Adipocyte (in vitro differentiated cells): ENCODE results near the gene ERICH4.
A peak's percentile ranks its signal among the peaks of the same experiment; 100 is the strongest.
"Not testable (repeated sequence)": the region's sequence is repeated elsewhere in the genome, so short reads cannot be mapped to it uniquely, and the experiment has no call there.

Experiments used
- DNase-seq: peaks from one replicate; pipeline ENCODE4 v3.0.0-alpha.2; 2015; ENCODE audit warnings: low read depth
- H3K27me3 ChIP-seq: replicated peaks from 2 replicates; pipeline ENCODE4 v1.7.0; 2013; ENCODE audit warnings: mild to moderate bottlenecking, low read length, moderate library complexity; ENCODE audit not compliant: control insufficient read depth, insufficient read depth
- H3K36me3 ChIP-seq: 2 replicates; pipeline ENCODE4 v1.7.0; 2013; ENCODE audit warnings: low read length, mild to moderate bottlenecking, moderate library complexity; ENCODE audit not compliant: control insufficient read depth, insufficient read depth, severe bottlenecking
- H3K4me1 ChIP-seq: 2 replicates; pipeline ENCODE4 v1.7.0; 2013; ENCODE audit warnings: mild to moderate bottlenecking, low read length, moderate library complexity; ENCODE audit not compliant: control insufficient read depth, insufficient read depth
- H3K4me3 ChIP-seq: 2 replicates; pipeline ENCODE4 v1.7.0; 2013; ENCODE audit warnings: mild to moderate bottlenecking, low read length, moderate library complexity
- H3K9ac ChIP-seq: 2 replicates; pipeline ENCODE4 v1.7.0; 2013; ENCODE audit warnings: mild to moderate bottlenecking, low read length, moderate library complexity
- H3K9me3 ChIP-seq: 2 replicates; pipeline ENCODE4 v1.7.0; 2013; ENCODE audit warnings: mild to moderate bottlenecking, low read length, moderate library complexity; ENCODE audit not compliant: control insufficient read depth

Gene ERICH4

DNA sequence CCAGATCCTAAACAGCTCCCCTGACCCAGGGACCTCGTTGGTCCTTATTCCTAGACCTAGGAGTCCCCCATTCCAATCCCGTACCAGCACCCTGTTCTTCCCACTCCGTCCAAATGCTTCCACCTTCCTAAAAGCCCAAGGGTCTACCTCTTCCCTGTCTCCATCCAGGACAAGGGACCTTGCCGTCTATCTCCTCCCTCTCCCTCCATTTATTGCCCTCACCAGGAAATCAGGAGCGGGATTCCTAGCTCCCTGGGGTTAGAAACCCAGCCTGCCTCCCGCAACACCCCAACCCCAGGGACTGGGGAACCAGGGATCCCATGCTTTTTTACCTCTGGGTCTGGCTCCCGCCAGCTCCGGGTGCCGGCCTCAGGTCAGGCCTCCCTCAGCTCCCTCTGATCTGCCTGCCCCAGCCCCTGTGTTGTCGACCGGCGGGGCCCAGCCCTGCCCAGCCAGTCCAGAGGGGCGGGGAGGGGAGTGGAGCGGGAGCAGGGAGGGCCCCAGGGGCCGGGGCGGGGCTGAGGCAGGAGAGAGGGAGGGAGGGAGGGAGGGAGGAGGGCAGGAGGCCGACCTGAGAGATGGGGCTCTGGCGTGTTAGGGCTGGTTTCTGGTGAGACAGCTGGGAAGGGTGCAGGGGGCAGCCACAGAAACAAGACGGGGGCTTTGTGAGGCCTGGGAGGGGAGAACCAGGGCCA is 15.9 kb upstream of the ERICH4 start, which contains the start of gene B3GNT8:
TSS of gene B3GNT8 (minus strand) at position 423 of the 695 bp plus-strand sequence. CDS start 596 bp downstream, outside the sequence.
- DNase-seq: peak; percentile 71
- Histone ChIP-seq H3K9me3 (no peaks in the 10 kb centered on the region), H3K27me3 (no peaks in the 10 kb centered on the region), H3K4me1 (peaks cover 17% of the 10 kb centered on the region), H3K9ac (peak within 1 kb of the TSS; percentile 85), H3K4me3 (peak within 1 kb of the TSS; percentile 78), H3K36me3 (peaks cover 23% of the 10 kb centered on the region)

DNA sequence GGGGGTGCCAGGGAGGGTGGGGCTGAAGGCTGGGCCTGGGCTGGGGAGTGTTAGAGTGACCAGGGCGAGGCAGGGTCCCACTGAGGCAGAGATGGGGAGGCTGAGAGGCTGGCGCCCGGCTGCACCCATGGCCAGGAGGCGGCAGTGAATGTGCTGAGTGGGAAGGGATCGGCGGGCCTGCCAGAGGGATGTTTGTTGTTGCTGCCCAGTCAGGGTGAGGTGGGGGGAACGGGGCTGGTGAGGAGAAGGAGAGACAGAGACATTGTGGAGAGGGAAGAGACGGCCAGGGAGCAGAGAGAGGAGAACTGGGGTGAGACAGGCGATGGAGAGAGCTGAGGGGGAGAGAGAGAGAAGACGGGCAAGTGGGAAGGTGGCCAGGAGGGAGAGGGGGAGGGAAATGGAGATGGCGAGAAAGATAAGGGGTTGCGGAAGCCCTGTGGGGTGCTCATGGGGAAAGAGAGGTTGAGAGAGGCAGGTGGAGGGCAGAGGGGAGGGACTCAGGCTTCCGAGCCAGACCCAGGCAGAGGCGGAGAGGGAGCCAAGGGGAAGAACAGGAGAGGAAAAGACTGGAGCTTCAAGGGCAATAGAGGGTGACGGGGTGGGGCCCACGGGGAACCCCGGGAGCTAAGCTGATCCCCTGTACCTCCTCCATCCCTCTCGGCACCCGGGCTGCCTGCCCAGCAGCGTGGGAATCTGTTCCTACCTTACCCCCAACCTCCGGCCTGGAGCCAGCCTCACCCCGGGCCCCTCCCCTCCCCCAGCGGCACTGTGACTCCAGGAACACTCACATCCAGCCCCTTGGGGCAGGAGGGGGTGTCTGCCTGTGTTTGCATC is 15.1 kb upstream of the ERICH4 start:
- peaks cover 23% of the 10 kb centered on the region for H3K36me3 ChIP-seq
- H3K4me1 ChIP-seq: peaks cover 17% of the 10 kb centered on the region
- no peak for DNase-seq
- H3K9ac ChIP-seq: peak overlapping the region; percentile 69
- H3K4me3 ChIP-seq: peak overlapping the region; percentile 72
- no peaks in the 10 kb centered on the region for H3K9me3 ChIP-seq
- H3K27me3 ChIP-seq: no peaks in the 10 kb centered on the region

DNA sequence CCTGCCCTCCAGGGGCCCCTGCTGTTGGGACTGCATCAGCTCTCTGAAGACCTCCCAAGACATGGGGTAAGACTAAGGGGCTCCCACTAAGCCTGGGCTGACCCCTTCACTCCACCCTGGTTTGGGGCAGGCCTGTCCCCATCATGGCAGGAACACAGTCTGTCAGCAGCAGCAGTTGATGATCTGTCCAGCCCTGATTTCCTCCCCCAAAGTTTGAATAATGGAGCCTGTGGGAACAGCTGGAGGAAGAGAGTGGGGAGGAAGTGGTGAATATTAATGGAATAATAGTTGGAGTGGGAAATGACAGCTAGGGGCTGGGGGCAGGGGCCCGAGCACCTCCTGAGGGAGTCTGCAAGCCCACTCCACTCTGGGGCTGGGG is 14.5 kb upstream of the ERICH4 start:
- no peaks in the 10 kb centered on the region for H3K27me3 ChIP-seq
- H3K9ac ChIP-seq: peak overlapping the region; percentile 69
- no peak for DNase-seq
- no peak overlapping the region for H3K4me3 ChIP-seq
- peaks cover 17% of the 10 kb centered on the region for H3K4me1 ChIP-seq
- H3K36me3 ChIP-seq: peaks cover 24% of the 10 kb centered on the region
- no peaks in the 10 kb centered on the region for H3K9me3 ChIP-seq

DNA sequence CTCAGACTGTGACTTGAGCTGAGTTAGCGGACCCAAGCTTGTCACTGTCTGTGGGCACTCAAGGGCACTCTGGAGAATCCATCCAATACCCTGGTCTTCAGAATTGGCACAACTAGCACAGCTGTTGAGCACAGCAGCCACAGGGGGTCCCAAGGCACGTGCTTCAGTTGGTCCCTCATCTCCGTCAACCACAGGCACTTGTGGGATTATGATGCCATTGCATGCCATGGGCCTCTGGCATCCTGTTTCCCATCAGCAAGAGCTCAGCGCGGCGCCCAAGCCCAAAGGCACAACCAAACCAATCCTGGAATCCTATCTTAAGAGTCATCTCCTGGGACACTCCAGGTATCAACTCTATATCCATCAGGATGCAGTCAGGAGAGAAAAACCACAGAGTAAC is 12.0 kb upstream of the ERICH4 start:
- no peaks in the 10 kb centered on the region for H3K27me3 ChIP-seq
- peaks cover 24% of the 10 kb centered on the region for H3K36me3 ChIP-seq
- H3K4me1 ChIP-seq: peaks cover 17% of the 10 kb centered on the region
- no peak overlapping the region for H3K9ac ChIP-seq
- H3K4me3 ChIP-seq: no peak overlapping the region
- no peaks in the 10 kb centered on the region for H3K9me3 ChIP-seq
- DNase-seq: no peak

DNA sequence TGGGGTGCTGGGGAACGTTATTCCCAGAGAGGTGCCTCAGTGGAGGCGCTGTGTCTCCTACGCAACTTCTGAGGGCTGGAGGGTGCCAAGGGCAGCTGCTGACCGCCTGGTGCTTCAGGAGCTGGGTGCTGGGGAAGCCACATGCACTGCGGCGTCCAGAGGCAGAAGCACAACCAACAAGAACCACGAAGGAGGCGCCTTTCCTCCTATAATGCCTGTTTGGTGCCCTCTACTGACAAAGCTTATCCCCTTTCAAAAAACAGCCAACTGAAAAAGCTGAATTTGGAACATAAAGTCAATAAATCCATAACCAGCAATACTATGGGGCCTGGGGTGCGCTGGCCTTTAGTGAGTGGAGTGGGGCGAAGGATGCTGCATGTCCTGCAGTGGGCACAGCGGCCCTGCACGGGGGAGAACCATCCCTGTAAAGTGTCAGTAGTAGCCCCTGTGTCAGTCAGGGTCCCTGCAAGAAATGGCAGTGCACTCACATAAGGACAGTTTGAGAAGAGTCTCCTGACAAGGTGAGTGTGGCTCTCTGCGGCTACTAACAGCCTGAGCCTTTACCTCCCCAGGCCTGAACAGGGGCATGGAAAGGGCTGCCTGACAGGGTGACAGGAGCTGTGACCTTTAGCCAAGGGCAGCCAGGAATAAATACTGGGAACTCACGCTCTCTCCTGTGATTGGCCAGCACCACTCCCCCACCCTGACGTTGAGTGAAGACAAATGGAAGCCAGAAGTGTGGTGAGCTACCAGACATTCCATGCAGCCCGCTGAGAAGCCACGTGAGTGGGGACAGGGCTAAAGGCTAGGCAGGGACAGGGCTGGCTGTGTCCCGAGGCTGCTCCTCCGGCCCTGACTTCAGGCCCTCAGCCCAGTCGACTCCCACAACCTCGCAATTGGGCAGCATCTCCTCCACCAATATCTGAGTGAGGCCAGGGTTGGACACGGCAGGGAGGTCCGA is 11.2 kb upstream of the ERICH4 start:
- Histone ChIP-seq H3K27me3 (no peaks in the 10 kb centered on the region), H3K9me3 (no peaks in the 10 kb centered on the region), H3K4me3 (no peak overlapping the region), H3K4me1 (peaks cover 11% of the 10 kb centered on the region), H3K36me3 (peaks cover 24% of the 10 kb centered on the region), H3K9ac (no peak overlapping the region)
- DNase-seq: peak; percentile 34

DNA sequence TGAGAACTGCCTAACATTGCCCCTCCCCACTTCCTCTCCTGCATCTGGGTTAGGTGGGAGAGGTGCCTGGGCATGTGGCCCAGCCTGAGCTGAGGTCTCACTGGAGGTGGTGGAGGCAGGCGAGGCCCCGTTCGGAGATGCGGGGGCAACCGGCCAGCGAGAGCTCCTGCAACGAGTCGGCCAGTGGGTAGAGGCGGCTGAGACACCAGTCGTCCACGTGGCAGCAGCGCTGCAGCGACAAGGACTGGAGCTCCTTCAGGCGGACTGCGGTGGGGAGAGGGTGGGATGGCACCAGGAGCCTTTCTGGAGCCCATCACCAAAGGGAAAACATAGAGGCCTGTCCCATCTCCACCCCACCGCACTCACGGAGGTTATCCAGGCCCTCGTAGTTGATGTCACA is 9.8 kb upstream of the ERICH4 start:
- no peaks in the 10 kb centered on the region for H3K27me3 ChIP-seq
- peaks cover 24% of the 10 kb centered on the region for H3K36me3 ChIP-seq
- no peak overlapping the region for H3K9ac ChIP-seq
- H3K4me3 ChIP-seq: no peak overlapping the region
- H3K4me1 ChIP-seq: peaks cover under 1% of the 10 kb centered on the region
- no peaks in the 10 kb centered on the region for H3K9me3 ChIP-seq
- no peak for DNase-seq

DNA sequence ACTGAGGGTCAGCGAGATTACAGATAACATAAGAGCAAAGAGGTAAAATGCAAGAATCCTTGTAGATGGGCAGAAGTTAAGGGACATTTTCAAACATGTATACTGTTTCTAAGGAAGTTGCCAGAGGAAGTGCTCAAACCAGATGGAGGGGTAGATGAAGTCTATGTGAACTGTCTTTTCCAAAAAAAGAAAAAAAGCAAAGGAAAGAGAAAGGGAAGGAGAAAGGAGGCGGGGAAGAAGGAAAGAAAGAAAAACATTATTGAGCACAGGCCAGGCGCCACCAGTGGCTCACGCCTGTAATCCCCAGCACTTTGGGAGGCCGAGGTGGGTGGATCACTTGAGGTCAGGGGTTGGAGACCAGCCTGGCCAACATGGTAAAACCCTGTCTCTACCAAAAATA is 8.5 kb upstream of the ERICH4 start:
- H3K27me3 ChIP-seq: no peaks in the 10 kb centered on the region
- H3K4me1 ChIP-seq: peaks cover 5% of the 10 kb centered on the region
- peaks cover 24% of the 10 kb centered on the region for H3K36me3 ChIP-seq
- no peaks in the 10 kb centered on the region for H3K9me3 ChIP-seq
- no peak overlapping the region for H3K9ac ChIP-seq
- no peak for DNase-seq
- no peak overlapping the region for H3K4me3 ChIP-seq

DNA sequence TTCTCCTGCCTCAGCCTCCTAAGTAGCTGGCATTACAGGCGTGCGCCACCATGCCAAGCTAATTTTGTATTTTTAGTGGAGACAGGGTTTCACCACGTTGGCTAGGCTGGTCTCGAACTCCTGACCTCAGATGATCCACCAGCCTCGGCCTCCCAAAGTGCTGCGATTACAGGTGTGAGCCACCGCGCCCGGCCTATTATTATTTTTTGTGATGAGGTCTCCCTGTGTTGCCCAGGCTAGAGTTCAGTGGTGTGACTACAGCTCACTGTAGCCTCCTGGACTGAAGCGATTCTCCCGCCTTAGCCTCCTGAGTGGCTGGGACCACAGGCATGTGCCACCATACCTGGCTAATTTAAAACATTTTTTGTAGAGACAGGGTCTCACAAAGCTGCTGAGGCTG is 7.6 kb upstream of the ERICH4 start:
- not testable (repeated sequence) for H3K4me3 ChIP-seq, H3K9me3 ChIP-seq, H3K9ac ChIP-seq, H3K27me3 ChIP-seq, H3K4me1 ChIP-seq, DNase-seq
- H3K36me3 ChIP-seq: peaks cover 24% of the 10 kb centered on the region

DNA sequence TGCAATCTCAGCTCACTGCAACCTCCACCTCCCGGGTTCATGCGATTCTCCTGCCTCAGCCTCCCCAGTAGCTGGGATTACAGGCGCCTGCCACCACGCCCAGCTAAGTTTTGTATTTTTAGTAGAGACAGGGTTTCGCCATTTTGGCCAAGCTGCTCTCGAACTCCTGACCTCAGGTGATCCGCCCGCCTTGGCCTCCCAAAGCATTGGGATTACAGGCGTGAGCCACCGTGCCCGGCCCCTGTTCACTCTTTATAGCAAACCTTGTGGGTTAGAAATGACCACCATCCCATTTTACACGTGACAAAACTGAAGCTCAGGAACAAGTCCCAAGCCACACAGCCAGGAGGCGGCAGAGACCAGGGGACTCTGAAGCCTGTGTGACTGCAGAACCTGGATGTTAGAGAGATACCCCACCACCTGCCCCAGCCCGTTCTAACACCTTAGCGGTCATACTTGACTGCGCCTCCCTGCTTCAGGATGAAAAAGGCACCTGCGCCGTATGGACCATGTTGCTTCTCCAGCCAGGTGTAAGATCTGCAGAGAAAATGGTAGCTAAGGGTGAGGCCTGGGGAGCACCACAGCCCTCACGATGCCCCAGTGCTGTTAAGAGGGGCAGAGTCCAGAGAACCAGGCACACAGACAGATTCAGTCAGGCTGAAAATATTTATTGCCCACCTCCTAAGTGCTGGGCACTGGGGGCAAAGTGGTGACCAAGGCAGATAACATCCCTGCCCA is 6.9 kb upstream of the ERICH4 start:
- no peak for DNase-seq
- no peak overlapping the region for H3K9ac ChIP-seq
- H3K36me3 ChIP-seq: peaks cover 23% of the 10 kb centered on the region
- no peaks in the 10 kb centered on the region for H3K9me3 ChIP-seq
- no peak overlapping the region for H3K4me3 ChIP-seq
- no peaks in the 10 kb centered on the region for H3K27me3 ChIP-seq
- H3K4me1 ChIP-seq: peaks cover 9% of the 10 kb centered on the region

DNA sequence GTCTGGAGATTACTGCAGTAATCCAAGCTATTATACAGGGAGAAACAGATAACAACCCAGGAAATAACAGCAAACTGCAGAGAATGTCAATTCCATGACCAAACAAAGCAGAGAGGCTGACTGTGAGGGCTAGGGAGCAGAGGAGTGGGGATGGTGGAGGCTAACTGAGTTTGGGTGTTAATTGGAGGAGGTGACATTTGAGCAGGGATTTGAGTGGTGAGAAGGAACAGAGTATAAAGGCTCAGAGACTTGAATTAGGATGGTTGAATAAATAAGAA is 6.3 kb upstream of the ERICH4 start:
- no peaks in the 10 kb centered on the region for H3K9me3 ChIP-seq
- peaks cover 18% of the 10 kb centered on the region for H3K36me3 ChIP-seq
- no peak overlapping the region for H3K9ac ChIP-seq
- peaks cover 9% of the 10 kb centered on the region for H3K4me1 ChIP-seq
- H3K27me3 ChIP-seq: no peaks in the 10 kb centered on the region
- H3K4me3 ChIP-seq: no peak overlapping the region
- no peak for DNase-seq
